NCI-H1436 (cell line): ENCODE results near the gene PLXNB2.
"Not testable (repeated sequence)": the region's sequence is repeated elsewhere in the genome, so short reads cannot be mapped to it uniquely, and the experiment has no call there.

Source experiments
- DNase-seq: peaks from one replicate; lab custom pipeline; 2025; lab: John Stamatoyannopoulos, UW

PLXNB2 gene

DNA sequence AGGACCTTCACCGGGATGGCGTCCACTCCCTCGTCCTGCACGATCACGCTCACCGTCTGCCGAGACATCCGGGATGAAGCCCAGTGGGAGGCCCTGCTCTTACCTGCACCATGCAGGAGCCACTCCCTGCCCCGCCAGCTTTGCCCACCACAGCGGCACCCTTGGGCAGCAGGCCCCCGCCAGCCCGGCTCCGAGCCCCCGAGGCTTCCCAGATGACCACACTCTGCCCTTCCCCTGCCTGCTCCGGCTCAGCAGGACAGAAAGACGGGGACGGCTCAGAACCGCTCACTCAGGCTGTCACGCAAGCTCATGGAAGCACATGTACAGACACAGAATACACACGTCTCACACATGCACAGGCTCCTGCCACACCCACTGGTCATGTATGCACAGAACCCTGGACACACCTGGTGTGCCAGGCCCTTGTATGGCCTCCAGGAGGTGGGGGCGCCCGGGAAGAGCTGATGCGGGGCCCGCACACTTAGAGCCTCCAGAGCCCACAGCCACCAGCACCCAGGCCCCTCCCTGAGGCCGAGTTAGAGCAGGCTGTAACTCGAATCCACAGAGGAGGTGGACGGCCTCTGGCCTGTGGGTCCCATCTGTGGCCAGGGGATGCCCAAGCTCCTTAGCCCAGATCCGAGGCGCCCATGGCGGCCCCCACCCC is 28.4 kb downstream of the PLXNB2 start:
- DNase-seq, result no peak

- no peak for DNase-seq
Measured at GRCh38 chr22:50278461-50278860, 29.0 kb downstream of the PLXNB2 start.

GRCh38 chr22:50277761-50278160 is 29.7 kb downstream of the PLXNB2 start:
- DNase-seq, result no peak

DNA sequence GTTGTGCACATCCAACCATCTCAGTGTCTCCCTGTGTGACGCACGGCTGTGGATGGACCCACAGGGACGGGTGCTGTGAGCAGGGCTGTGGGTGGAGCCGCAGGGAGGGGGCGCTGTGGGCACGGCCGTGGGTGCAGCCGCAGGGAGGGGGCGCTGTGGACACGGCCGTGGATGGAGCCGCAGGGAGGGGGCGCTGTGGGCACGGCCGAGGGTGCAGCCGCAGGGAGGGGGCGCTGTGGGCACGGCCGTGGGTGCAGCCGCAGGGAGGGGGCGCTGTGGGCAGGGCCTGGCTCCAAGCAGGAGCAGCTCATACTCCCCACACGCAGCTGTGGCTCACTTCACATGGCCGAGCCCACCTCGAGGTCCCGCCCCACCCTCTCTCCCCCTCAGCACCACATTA is 31.3 kb downstream of the PLXNB2 start:
- no peak for DNase-seq

DNA sequence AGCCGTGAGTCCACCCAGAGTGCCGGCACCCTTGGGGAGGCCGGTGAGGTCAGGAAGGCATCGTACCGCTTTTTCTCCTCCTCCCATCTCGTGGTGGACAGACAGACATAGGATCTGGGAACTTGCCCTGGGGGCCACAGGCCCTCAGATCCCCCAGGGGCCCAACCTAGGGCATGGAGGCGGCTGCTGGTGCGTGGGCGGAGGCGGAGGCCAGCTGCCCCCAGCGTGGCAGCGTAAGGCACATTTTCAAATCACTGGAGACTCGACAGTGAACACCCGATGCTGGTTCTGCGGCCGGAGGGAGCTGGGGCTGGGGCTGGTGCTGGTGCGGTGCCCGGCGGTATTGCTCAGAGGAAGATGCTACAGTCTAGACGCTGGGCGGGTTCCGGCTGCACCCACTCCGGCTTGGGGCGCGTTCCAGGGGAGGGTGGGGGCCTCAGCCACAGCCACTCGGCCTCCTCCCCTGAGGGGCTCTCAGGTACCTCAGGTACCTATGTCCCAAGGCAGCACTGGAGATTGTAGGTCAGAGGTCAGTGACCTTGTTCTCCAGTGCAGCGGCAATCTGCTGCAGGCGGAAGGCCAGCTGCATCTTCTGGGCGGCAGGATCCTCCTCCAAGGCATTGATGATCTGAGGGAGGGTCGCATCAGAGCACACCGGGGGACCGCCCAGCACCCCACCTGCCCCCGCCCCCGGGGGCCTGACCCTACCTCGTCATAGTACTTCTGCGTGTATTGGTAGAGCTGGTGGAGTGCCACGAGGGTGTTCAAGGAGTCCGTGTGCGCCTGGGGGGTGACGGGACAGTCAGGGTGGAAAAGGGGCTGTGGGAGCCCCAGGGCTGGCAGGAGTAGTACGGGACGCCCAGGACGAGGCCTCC is 32.0 kb downstream of the PLXNB2 start:
- DNase-seq, result no peak

DNA sequence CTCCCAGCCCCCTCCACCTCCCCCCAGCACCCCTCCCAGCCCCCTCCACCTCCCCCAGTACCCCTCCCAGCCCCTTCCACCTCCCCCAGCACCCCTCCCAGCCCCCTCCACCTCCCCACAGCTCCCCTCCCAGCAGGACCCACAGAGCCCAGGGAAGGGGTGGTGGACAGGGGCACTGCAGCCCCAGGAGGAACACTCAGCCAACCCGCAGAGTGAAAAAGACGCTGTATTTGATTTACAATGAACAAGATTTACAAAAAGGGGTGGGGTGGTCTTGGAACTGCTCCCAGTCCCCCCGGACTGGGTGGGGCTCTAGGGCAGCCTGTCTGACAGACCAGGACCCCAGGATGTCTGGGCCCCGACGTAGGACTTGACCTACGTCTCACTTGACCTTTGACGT is 32.7 kb downstream of the PLXNB2 start:
- no peak for DNase-seq

DNA sequence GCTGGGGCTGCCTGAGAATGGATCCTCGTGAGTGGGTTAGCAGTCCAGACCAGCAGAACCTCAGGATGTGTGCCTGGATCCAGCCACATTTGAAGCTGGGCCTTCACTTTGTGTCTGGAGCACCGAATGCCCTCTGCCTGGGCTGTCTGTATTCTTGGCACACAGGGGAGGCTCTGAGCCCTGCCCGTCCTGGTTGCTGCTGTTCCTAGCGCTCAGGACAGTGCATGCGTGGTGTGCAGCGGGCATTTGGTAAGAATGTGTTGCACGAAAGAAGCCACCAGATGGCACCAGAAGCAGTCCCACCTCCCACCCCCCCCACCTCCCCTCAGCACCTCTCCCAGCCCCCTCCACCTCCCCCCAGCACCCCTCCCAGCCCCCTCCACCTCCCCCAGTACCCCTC is 33.1 kb downstream of the PLXNB2 start:
- DNase-seq, result peak; percentile 50

GRCh38 chr22:50273781-50274180 is 33.7 kb downstream of the PLXNB2 start:
- DNase-seq, result not testable (repeated sequence)

DNA sequence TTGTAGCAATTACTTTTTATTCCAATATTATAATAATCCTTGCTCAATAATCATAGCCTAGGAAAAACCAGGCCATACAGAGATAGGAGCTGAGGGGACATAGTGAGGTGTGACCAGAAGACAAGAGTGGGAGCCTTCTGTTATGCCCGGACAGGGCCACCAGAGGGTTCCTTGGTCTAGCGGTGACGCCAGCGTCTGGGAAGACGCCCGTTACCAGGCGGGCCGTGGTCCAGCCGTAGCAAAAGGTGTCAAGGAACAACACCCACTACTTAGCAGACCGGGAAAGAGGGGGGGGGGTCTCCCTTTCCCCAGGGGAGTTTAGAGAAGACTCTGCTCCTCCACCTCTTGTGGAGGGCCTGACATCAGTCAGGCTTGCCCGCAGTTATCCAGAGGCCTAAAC is 34.1 kb downstream of the PLXNB2 start:
- not testable (repeated sequence) for DNase-seq

DNA sequence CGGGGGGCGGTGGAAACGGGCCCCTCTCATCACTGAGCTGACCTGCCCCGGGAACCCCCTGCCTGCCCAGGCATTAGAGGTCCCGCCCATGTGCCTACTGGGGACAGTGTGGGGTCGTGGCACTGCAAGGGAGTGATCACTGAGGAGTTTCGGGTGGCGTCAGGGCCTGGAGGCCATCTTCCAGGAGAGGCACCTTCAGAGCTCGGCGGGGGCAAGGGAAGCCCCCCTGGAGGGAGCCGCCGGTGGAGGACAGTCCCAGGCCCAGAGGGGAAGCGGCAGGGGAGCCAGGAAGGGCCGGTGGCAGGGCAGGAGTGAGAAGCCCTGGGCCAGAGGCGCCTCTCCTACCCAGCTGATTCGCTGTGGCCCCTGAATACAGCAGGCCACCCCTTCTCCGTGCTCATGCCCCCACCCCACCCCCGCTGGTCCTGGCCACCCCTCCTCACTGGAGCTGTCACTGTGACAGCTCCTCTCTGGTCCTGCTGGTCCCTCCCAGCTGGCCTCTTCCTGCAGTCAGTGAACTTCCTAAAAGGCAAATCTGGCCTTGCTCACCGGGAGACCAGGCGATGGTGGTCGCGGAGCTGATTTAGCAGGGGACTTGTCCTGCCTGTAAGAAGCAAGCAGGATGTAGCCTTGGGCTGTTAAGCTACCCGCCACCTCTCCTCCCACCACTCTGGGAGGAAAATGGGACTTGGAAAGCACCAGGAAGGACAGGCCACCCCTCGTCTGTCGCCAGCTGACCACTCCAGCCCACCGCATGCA is 35.2 kb downstream of the PLXNB2 start:
- no peak for DNase-seq

- peak; percentile 75 for DNase-seq
Measured at GRCh38 chr22:50271519-50271970, 35.9 kb downstream of the PLXNB2 start.

- no peak for DNase-seq
Measured at GRCh38 chr22:50270666-50271394, 36.6 kb downstream of the PLXNB2 start.

DNA sequence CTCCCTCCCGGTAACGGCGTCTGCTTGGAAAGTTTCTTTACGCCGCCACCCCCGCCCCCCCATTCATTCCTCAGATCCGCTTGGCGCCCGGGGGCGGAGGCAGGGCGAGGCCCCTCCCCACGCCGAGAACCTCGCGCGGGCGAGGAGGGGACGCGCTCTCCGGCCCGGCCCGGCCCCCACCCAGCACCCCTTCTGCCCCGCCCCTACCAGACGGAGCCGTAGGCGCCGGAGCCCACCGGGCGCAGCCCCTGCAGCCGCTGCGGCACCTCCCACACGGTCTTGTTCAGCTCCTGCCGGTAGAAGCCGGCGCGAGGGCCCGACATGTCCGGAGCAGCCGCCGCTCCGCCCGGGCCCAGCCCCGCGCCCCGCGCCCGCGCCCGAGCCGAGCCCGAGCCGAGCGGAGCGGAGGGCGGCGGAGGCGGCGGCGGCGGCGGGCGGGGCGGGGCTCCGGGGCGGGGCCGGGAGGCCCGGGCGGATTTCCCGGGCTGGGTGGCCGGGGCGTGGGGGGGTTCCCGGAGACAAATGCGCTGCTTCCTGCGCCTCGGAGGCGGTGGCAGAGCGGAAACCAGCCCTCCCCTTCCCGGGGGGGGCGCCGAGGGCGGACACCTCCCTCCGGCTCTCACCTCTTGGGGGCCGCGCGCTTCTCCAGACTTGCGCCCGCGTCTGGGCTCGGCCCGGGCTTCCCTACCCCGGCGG is 37.3 kb downstream of the PLXNB2 start, which contains the start of gene MAPK11:
TSS of gene MAPK11 (minus strand) at position 411 of the 696 bp plus-strand sequence. CDS start at position 323, 88 bp downstream.
- peak; percentile 35 for DNase-seq

DNA sequence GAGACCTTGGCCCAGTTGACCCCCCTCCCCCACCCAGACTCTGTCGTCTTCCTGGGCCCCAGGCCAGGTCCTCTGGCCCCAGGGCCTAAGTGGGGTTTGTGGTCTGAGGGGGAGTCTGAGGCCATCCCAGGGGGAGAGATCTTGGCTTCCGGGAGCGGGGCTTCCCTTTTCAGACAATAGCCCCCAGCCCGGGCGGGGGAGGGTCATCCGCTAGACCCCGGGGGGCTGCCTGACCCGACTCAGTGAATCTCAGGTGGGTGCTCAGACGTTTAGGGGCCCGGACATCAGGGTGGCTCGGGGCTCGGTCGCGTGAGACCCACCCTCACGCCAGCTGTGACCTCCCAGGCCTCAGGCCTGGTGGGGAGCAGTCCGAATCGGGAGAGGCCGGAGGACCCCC is 37.9 kb downstream of the PLXNB2 start:
- no peak for DNase-seq

GRCh38 chr22:50268655-50269113 is 38.8 kb downstream of the PLXNB2 start:
- DNase-seq, result no peak

DNA sequence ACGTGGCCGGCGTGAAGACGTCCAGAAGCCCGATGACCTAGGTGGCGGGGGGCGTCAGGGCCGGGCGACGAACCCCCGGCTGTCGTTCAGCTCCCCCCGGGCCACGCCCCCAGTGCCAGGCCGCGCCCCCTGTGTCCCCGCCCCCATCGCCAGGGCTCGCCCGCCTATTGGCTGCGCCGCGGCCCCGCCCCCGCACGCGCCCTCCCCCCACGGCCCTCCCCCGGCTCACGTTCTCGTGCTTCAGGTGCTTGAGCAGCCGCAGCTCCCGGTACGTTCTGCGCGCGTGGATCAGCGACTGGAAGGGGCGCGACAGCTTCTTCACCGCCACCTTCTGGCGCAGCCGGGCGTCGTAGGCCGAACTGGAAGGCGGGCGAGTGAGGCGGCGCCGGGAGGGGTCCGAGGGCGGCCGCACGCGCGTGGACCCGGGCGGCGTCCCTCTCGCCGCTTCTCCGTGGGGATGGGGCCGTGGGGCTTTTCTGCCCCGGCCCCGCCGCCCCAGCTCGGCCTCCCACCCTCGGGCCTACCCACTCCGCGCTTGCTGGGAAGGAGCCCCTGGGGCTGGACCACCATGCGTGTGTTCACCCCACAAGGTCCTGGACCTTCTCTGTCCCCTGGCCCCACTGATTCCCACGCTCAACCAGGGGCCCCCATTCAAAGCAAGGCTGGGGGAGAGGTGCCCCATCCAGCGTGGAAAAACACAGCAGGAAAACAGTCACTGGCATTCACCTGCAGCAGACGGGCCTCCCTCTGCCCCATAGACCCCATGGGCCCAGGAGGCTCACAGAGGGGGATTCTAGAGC is 39.7 kb downstream of the PLXNB2 start:
- DNase-seq, result no peak

DNA sequence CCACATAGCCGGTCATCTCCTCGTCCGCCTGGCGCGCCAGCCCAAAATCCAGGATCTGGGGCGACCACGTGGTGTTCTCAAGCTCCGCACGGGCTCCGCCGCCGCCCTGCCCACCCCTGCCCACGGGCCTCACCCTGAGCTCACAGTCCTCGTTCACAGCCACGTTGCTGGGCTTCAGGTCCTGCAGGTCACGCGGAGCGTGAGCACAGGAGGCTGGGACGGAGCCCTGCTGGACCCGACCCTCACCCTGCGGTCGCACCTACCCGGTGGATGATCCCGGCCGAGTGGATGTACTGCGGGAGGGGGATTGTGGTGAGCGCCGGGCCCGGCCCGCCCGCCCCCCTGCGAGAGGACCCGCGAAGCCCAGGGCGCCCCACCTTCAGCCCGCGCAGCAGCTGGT is 40.5 kb downstream of the PLXNB2 start:
- DNase-seq, result no peak

GRCh38 chr22:50264946-50265669 is 42.3 kb downstream of the PLXNB2 start:
- DNase-seq, result no peak

DNA sequence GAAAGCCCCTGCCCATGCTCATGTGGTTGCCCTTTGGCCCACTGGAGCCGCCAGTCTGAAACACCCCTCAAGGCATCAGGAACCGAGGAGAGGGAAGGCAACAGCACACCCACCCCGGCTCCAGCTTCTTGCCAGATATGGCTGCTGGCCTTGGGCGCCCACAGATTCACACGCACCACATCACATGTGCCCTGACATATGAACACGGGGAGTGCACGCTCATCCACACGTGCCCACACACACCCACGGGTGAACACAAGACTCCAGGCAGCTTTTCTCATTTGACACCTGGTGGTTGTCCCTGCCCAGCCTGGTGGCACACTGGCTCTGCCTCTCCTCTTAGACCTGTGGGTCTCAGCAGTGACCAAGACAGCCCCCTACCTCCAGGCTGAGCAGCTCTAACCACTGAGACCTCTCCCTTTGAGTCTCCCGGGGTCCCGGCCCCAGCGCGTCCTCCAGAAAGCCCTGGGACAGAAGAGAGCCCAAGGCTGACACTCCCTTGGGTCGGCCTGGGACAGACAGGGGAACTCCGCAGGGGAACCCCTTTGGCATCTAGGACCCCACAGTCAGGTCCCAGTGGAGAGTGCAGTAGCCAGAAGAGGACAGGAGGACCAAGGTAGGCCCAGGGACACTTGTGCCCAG is 43.2 kb downstream of the PLXNB2 start:
- no peak for DNase-seq
